Progenitor cell of endocrine pancreas (in vitro differentiated cells): Measurements from ENCODE around the gene PHOSPHO1. TPM values are rescaled to one million over a fixed set of nuclear protein-coding genes. Genes with fewer than 3 reads are reported as not detected.
"Not testable (repeated sequence)": the region's sequence is repeated elsewhere in the genome, so short reads cannot be mapped to it uniquely, and the experiment has no call there.

Source experiments
- DNase-seq: peaks from one replicate; pipeline ENCODE4 v3.0.0; 2021; ENCODE audit warnings: low spot score; ENCODE audit not compliant: unreplicated experiment
- H3K27ac Mint-ChIP-seq: 2 replicates; pipeline ENCODE4 v1.8.0; 2021; ENCODE audit warnings: mild to moderate bottlenecking, moderate library complexity, mixed read lengths
- H3K27me3 Mint-ChIP-seq: 2 replicates; pipeline ENCODE4 v1.8.0; 2021; ENCODE audit warnings: mixed read lengths
- H3K36me3 Mint-ChIP-seq: 2 replicates; pipeline ENCODE4 v1.8.0; 2022; ENCODE audit warnings: mixed read lengths; ENCODE audit not compliant: insufficient read depth
- H3K4me1 Mint-ChIP-seq: 2 replicates; pipeline ENCODE4 v1.8.0; 2021; ENCODE audit warnings: low read depth, mixed read lengths
- H3K4me3 Mint-ChIP-seq: 2 replicates; pipeline ENCODE4 v1.8.0; 2021; ENCODE audit warnings: low read depth, mild to moderate bottlenecking, moderate library complexity, mixed read lengths
- H3K9me3 Mint-ChIP-seq: 2 replicates; pipeline ENCODE4 v1.8.0; 2021; ENCODE audit warnings: low read depth, mixed read lengths
- long read RNA-seq: library from polyadenylated mRNA; unstranded; transcript quantifications from one replicate; pipeline ENCODE4 v2.0.0, GENCODE V29; 2020
- total RNA-seq: library from RNA; stranded (reverse); gene quantifications from 2 replicates; pipeline ENCODE4 v1.2.1, GENCODE V29; 2021
- TF ChIP-seq, protein P1 (sequence below): fragments of 200-600 bp; sonication (generic); IDR thresholded peaks from one replicate; pipeline ENCODE4 v1.5.0; 2021; ENCODE audit warnings: antibody characterized with exemption, mild to moderate bottlenecking; ENCODE audit not compliant: unreplicated experiment

PHOSPHO1 gene, protein sequence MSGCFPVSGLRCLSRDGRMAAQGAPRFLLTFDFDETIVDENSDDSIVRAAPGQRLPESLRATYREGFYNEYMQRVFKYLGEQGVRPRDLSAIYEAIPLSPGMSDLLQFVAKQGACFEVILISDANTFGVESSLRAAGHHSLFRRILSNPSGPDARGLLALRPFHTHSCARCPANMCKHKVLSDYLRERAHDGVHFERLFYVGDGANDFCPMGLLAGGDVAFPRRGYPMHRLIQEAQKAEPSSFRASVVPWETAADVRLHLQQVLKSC
- not detected in 2 replicates for total RNA-seq
- long read RNA-seq: 0 reads

DNA sequence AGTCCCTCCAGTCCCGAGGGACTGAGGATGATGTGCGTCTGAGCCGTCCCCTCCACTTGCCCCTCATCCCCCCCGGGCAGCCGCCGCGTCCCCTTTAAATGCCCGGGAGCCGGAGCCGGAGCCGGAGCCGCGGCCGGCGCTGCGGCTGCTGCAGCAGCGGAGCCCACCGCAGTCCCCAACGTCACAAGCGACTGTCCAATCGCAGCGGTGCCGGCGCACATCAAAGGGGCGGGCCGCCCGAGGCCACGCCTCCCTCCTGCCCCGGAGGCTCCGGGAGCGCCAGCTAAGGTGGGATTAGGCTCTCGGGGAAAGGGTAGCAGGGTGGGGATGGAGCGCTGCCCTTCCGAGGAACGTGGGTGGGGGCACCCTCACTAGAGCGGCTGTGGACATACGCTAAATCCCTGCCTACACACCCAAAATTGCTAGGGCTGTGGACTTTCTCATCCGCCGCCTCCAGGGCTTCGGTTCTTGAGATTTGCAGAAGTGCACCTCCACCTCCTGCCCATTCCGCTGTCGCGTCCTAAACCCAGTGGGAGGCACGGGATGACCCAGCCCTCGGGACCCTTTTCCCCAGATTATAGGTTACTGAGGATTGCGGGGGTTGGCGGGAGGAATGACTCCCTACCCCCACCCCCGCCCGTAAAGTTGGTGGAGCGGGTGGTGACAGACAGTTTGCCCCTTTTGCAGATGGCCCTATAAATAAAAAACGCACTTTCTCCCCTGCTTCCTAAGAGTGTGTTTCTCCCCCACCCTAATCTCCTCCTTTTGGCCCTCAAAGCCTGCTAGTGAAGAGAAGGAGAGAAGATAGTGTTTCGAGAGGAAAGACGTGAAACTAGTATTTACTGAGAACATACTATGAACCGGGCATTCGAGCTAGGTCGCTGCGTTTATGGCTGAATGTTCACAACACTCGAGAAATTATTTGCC lies at the start of gene PHOSPHO1:
Gene PHOSPHO1, minus strand, starts transcription at position 152 of the 927 bp plus-strand sequence. CDS start 4,096 bp downstream, outside the sequence.
- Mint-ChIP-seq H3K4me3 (peak within 1 kb of the TSS; percentile 67), H3K27me3 (peaks cover 56% of the 10 kb centered on the region), H3K4me1 (peaks cover 3% of the 10 kb centered on the region), H3K9me3 (no peaks in the 10 kb centered on the region), H3K36me3 (no peaks in the 10 kb centered on the region), H3K27ac (no peak within 1 kb of the TSS)
- TF ChIP-seq, protein P1, sequence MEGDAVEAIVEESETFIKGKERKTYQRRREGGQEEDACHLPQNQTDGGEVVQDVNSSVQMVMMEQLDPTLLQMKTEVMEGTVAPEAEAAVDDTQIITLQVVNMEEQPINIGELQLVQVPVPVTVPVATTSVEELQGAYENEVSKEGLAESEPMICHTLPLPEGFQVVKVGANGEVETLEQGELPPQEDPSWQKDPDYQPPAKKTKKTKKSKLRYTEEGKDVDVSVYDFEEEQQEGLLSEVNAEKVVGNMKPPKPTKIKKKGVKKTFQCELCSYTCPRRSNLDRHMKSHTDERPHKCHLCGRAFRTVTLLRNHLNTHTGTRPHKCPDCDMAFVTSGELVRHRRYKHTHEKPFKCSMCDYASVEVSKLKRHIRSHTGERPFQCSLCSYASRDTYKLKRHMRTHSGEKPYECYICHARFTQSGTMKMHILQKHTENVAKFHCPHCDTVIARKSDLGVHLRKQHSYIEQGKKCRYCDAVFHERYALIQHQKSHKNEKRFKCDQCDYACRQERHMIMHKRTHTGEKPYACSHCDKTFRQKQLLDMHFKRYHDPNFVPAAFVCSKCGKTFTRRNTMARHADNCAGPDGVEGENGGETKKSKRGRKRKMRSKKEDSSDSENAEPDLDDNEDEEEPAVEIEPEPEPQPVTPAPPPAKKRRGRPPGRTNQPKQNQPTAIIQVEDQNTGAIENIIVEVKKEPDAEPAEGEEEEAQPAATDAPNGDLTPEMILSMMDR: no peak
- DNase-seq: peak; percentile 79

DNA sequence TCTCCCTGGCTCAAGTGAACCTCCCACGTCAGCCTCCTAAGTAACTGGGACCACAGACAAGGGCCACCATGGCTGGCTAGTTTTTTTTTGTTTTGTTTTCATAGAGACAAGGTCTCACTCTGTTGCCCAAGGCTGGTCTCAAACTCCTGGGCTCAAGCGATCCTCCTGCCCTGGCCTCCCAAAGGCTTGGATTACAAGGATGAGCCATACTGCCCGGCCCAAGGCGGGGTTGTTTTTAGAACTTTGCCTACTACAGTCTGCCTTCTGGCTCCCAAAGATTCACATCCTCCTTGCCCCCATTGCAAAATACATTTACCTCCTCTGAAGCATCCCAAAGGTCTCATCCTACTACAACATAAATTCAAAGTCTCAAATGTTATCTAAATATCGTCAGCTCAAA lies 49.5 kb upstream of the PHOSPHO1 start:
- TF ChIP-seq, protein P1: no peak
- no peak overlapping the region for H3K27ac Mint-ChIP-seq
- H3K4me1 Mint-ChIP-seq: peaks cover 1% of the 10 kb centered on the region
- no peaks in the 10 kb centered on the region for H3K36me3 Mint-ChIP-seq
- no peaks in the 10 kb centered on the region for H3K27me3 Mint-ChIP-seq
- DNase-seq: no peak
- H3K9me3 Mint-ChIP-seq: no peaks in the 10 kb centered on the region
- no peak overlapping the region for H3K4me3 Mint-ChIP-seq

DNA sequence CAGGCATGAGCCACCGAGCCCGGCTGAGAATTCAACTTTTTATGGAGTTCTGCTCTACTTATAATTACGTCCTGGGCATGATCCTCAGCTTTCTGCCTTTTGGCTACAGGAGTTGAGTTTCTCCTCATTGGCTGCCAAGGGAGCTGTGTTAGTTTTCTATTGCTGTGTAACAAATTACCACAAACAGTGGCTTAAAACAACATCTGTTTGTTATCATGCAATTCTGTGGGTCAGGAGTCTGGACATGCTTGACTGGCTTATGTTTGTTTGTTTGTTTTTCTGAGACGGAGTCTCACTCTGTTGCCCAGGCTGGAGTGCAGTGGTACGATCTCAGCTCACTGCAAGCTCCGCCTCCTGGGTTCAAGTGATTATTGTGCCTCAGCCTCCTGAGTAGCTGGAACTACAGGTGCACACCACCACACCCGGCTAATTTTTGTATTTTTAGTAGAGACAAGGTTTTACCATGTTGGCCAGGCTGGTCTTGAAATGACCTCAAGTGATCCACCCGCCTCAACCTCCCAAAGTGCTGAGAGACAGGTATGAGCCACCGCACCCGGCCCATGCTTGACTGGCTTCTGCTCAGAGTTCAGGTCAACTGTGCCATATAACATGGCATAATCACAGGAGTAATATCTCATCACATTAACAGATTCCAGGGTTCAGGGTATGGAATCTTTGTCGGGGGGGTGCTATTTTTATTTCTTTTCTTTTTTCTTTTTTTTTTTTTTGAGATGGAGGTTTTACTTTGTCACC lies 48.9 kb upstream of the PHOSPHO1 start:
- not testable (repeated sequence) for H3K36me3 Mint-ChIP-seq, H3K27me3 Mint-ChIP-seq, DNase-seq, H3K27ac Mint-ChIP-seq, H3K4me1 Mint-ChIP-seq, H3K4me3 Mint-ChIP-seq, H3K9me3 Mint-ChIP-seq

DNA sequence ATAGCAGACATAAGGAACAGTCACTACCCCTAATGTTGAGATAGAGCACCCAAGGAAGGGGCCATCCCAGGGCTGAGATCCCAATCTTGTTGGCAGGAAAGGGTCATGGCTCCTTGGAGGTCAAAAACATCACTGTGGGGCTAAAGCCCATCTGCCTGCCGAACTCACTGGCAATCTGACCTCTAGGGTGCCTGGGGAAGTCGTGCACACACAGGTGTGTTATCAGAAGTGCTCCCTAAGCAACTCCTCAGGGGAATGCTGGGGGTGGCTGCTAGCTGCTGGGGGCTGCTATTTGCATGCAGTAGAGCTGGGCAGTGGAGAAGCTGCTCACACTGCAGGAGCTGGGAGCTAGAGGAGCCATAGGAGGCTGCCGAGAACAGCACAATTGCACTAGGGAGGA lies 47.5 kb upstream of the PHOSPHO1 start:
- H3K9me3 Mint-ChIP-seq: no peaks in the 10 kb centered on the region
- H3K27me3 Mint-ChIP-seq: no peaks in the 10 kb centered on the region
- TF ChIP-seq, protein P1: no peak
- H3K36me3 Mint-ChIP-seq: no peaks in the 10 kb centered on the region
- DNase-seq: no peak
- H3K4me1 Mint-ChIP-seq: peaks cover 1% of the 10 kb centered on the region
- H3K4me3 Mint-ChIP-seq: no peak overlapping the region
- H3K27ac Mint-ChIP-seq: no peak overlapping the region

DNA sequence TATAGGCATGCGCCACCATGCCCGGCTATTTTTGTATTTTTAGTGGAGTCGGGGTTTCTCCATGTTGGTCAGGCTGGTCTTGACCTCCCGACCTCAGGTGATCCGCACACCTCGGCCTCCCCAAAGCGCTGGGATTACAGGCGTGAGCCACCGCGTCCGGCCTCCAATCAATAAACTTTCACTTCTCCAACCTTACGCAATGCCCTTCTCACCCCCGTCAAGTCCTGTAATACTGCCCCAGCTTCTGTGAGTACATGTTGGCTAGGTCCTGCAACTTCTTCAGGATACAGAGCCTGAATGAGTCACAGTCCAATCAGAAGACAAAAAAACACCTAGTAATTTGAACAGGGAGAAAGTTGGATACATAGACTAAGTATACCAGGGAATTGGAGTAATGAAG lies 47.1 kb upstream of the PHOSPHO1 start:
- no peak for DNase-seq
- Mint-ChIP-seq H3K27ac (no peak overlapping the region), H3K9me3 (no peaks in the 10 kb centered on the region), H3K4me3 (no peak overlapping the region), H3K4me1 (peaks cover 1% of the 10 kb centered on the region), H3K27me3 (no peaks in the 10 kb centered on the region), H3K36me3 (no peaks in the 10 kb centered on the region)
- TF ChIP-seq, protein P1: no peak

DNA sequence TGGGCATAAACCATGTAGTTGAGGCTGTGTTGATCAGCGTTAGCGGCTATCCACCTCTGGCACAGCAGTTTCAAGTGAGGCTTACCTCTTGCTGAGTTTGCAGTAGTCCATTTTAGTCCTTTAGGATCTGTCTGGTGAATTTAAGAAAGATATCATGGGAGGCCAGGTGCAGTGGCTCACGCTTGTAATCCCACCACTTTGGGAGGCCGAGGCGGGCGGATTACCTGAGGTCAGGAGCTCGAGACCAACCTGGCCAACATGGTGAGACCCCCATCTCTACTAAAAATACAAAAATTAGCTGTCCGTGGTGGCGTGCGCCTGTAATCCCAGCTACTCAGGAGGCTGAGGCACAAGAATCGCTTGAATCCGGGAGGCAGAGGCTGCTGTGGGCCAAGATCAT lies 45.4 kb upstream of the PHOSPHO1 start:
- H3K4me1 Mint-ChIP-seq, H3K4me3 Mint-ChIP-seq, DNase-seq: not testable (repeated sequence)

More for the DNA sequence above, 45.4 kb upstream of the PHOSPHO1 start:
- not testable (repeated sequence) for H3K27me3 Mint-ChIP-seq, H3K9me3 Mint-ChIP-seq, H3K36me3 Mint-ChIP-seq, H3K27ac Mint-ChIP-seq
